HEK293T (cell line): ENCODE results near the gene SLC22A12.

Source experiments
- CTCF ChIA-PET: fragments of 350-600 bp; formaldehyde crosslinking; extraction: SDS; loops from one replicate; lab custom pipeline; 2021; ENCODE audit warnings: antibody characterized with exemption, inconsistent platforms; lab: Yijun Ruan, JAX
- POLR2A ChIA-PET: fragments of 350-600 bp; formaldehyde crosslinking; extraction: SDS; loops from one replicate; lab custom pipeline; 2020; ENCODE audit warnings: antibody characterized with exemption, inconsistent platforms; lab: Yijun Ruan, JAX
- DNase-seq: peaks from one replicate; pipeline ENCODE4 v3.0.0; 2012; ENCODE audit warnings: mixed read lengths; ENCODE audit errors: extremely low spot score
- ARNT ChIP-seq: fragments of 450-650 bp; IDR thresholded peaks from 2 replicates; pipeline ENCODE4 v1.6.1; 2017; ENCODE audit warnings: mild to moderate bottlenecking
- BHLHE40 ChIP-seq: fragments of 450-650 bp; IDR thresholded peaks from 2 replicates; pipeline ENCODE4 v1.6.1; 2016; ENCODE audit warnings: mild to moderate bottlenecking, moderate library complexity, borderline replicate concordance
- CTBP1 ChIP-seq: fragments of 450-650 bp; IDR thresholded peaks from 2 replicates; pipeline ENCODE4 v1.6.1; 2016; ENCODE audit warnings: borderline replicate concordance
- ELF4 ChIP-seq: fragments of 450-650 bp; IDR thresholded peaks from 2 replicates; pipeline ENCODE4 v1.6.1; 2017; ENCODE audit warnings: antibody characterized with exemption
- FOXA1 ChIP-seq: fragments of 450-650 bp; IDR thresholded peaks from 2 replicates; pipeline ENCODE4 v1.6.1; 2016; ENCODE audit warnings: mild to moderate bottlenecking
- FOXK2 ChIP-seq: fragments of 450-650 bp; IDR thresholded peaks from 2 replicates; pipeline ENCODE4 v1.6.1; 2016; ENCODE audit warnings: mild to moderate bottlenecking
- FOXM1 ChIP-seq: fragments of 450-650 bp; IDR thresholded peaks from 2 replicates; pipeline ENCODE4 v1.6.1; 2017; ENCODE audit warnings: mild to moderate bottlenecking, borderline replicate concordance
- HDGF ChIP-seq: fragments of 450-650 bp; IDR thresholded peaks from 2 replicates; pipeline ENCODE4 v1.6.1; 2017; ENCODE audit warnings: antibody characterized with exemption, borderline replicate concordance
- L3MBTL2 ChIP-seq: fragments of 450-650 bp; conservative IDR thresholded peaks from 2 replicates; pipeline ENCODE4 v1.6.1; 2016; ENCODE audit warnings: mild to moderate bottlenecking
- LEF1 ChIP-seq: fragments of 450-650 bp; IDR thresholded peaks from 2 replicates; pipeline ENCODE4 v1.6.1; 2017; ENCODE audit warnings: mild to moderate bottlenecking, borderline replicate concordance
- NFRKB ChIP-seq: fragments of 450-650 bp; IDR thresholded peaks from 2 replicates; pipeline ENCODE4 v1.6.1; 2016; ENCODE audit warnings: mild to moderate bottlenecking, moderate library complexity
- PKNOX1 ChIP-seq: fragments of 450-650 bp; IDR thresholded peaks from 2 replicates; pipeline ENCODE4 v1.6.1; 2016
- SP1 ChIP-seq: fragments of 450-650 bp; IDR thresholded peaks from 2 replicates; pipeline ENCODE4 v1.6.1; 2017
- SUZ12 ChIP-seq: fragments of 450-650 bp; IDR thresholded peaks from 2 replicates; pipeline ENCODE4 v1.6.1; 2016; ENCODE audit warnings: mild to moderate bottlenecking
- TARDBP ChIP-seq: fragments of 450-650 bp; IDR thresholded peaks from 2 replicates; pipeline ENCODE4 v1.6.1; 2016
- ZNF384 ChIP-seq: fragments of 450-650 bp; IDR thresholded peaks from 2 replicates; pipeline ENCODE4 v1.6.1; 2016

The SLC22A12 gene

GRCh38 chr11:64604458-64605243, 13.6 kb downstream of the SLC22A12 start:
- ChIA-PET POLR2A (interaction anchor here (0.7 kb wide), 1 partner anchor 28 kb away, joined by 3 read pairs; no protein-coding TSS in a partner anchor), CTCF (interaction anchor here (0.6 kb wide), 1 partner anchor 84 kb away, joined by 10 read pairs; no protein-coding TSS in a partner anchor)
- peak; percentile 20 for DNase-seq
- TF ChIP-seq ELF4: no peak
- TF ChIP-seq FOXM1: no peak
- TF ChIP-seq ARNT: no peak
- TF ChIP-seq FOXA1: no peak
- no peak for TF ChIP-seq NFRKB
- TF ChIP-seq L3MBTL2: no peak
- no peak for TF ChIP-seq TARDBP
- TF ChIP-seq PKNOX1: no peak
- TF ChIP-seq ZNF384: no peak
- no peak for TF ChIP-seq HDGF
- TF ChIP-seq SUZ12: no peak
- no peak for TF ChIP-seq FOXK2
- no peak for TF ChIP-seq SP1
- TF ChIP-seq BHLHE40: no peak
- TF ChIP-seq LEF1: no peak
- TF ChIP-seq CTBP1: no peak

- no peak for DNase-seq
- ChIA-PET POLR2A (interaction anchor here (0.7 kb wide), 1 partner anchor 28 kb away, joined by 3 read pairs; no protein-coding TSS in a partner anchor), CTCF (interaction anchor here (0.6 kb wide), 1 partner anchor 84 kb away, joined by 10 read pairs; no protein-coding TSS in a partner anchor)
- TF ChIP-seq CTBP1 (no peak), TARDBP (no peak)
These were observed 14.2 kb downstream of the SLC22A12 start for GRCh38 chr11:64605244-64605560.

DNA sequence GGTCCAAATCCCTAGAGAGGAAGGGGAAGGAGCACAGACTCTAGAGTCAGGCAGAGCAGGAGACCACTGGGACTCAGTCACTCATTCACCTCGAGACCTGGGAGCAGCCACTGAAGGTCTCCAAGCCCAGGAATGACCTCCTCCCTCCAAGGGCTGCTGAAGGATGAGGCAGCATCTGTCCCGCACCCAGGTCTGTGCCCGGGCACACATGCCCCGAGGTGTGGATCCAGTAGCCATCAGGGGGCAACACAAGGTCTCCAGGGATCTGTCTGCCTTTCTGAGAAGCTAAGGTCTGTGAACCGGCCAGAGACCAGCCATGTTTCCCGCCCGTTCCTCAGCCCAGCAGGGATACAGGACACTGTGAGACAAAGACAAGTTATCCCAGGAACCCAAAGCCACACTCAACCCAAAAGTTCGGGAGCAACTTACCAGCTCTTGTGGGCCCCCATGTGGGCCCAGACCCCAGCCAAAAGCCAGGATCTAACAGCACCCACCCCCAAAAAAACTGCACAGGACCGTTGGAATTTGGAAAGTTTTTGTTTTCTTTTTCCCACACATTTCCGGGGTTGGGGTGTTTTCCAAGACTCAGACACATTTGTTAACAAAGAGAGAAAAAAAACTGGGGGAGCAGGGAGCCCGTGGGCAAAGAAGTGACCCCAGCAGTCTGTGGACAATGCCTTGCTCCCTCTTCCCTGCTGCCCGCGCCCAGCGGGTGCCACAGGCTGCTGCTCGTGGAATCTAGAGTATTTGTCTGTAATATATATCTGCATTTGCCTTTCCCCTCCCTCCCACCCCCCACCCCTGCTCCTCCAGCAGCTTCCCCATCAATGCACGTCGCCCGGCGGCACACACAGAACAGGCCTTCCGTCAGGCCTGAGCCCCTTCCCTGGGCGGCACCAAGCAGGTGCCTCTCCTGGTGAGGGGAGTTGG, 14.9 kb downstream of the SLC22A12 start:
- POLR2A ChIA-PET: no interaction called here
- CTCF ChIA-PET: no interaction called here
- no peak for DNase-seq
- TF ChIP-seq NFRKB: no peak
- no peak for TF ChIP-seq FOXA1
- no peak for TF ChIP-seq L3MBTL2
- no peak for TF ChIP-seq PKNOX1
- TF ChIP-seq FOXM1: no peak
- no peak for TF ChIP-seq ARNT
- no peak for TF ChIP-seq BHLHE40

GRCh38 chr11:64606796-64607380, 15.9 kb downstream of the SLC22A12 start:
- TF ChIP-seq CTBP1 (no peak), HDGF (no peak), L3MBTL2 (no peak), ARNT (no peak), ZNF384 (no peak), TARDBP (no peak), LEF1 (no peak), FOXM1 (no peak), SUZ12 (no peak), SP1 (no peak), BHLHE40 (no peak), PKNOX1 (no peak), ELF4 (no peak), FOXA1 (no peak), NFRKB (no peak), FOXK2 (no peak)
- no peak for DNase-seq
- POLR2A ChIA-PET: no interaction called here
- CTCF ChIA-PET: interaction anchor here (0.6 kb wide), 1 partner anchor 225 kb away, joined by 4 read pairs; no protein-coding TSS in a partner anchor

DNA sequence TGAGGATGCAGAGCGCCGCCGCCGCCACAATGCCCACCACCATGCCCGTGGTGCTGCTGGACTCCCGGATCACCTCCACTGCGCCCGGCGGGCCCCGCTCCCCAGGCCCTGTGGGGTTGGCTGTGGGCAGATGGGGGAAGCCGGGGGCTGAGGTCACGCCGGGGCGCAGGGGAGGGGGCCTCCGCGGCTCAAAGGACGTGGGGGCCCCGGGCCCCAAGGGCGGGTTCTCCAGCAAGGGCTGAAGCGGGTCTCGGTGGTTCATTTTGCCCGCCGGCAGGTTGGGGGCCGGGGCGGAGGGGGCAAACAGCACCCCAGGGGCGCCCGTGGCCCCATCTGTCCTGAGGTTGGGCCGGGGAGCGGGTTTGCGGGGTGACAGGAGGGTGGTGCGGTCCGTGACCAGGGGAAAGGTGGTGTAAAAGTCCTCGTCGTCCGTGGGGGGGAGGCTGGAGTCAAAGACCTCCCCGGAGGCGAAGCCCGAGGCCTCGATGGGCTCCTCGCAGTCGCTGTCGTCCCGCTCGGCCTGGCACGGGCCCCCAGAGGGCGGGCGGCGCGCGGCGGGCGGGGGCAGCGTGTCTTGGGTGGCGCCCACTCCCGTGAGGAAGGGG, 16.5 kb downstream of the SLC22A12 start:
- ChIA-PET CTCF (interaction anchor here (0.6 kb wide), 1 partner anchor 225 kb away, joined by 4 read pairs; no protein-coding TSS in a partner anchor), POLR2A (no interaction called here)
- no peak for DNase-seq
- TF ChIP-seq FOXK2 (no peak), LEF1 (no peak), L3MBTL2 (no peak)
